ENCODE data around the gene PRKAA1.

The PRKAA1 gene

GRCh38 chr5:40798012-40798800, at the start of gene PRKAA1:
PRKAA1 (minus strand) TSS chr5:40798374; CDS start chr5:40798189, 185 bp downstream.
- peaks cover 38% of the 10 kb centered on the region for H3K4me1 Mint-ChIP-seq
- peaks cover 19% of the 10 kb centered on the region for H3K9me3 Mint-ChIP-seq
- peaks cover 31% of the 10 kb centered on the region for H3K36me3 Mint-ChIP-seq (ENCODE audit: low read depth)
- H3K27ac Mint-ChIP-seq, result peak within 1 kb of the TSS; percentile 97
- H3K4me3 Mint-ChIP-seq, result peak within 1 kb of the TSS; percentile 89
- DNase-seq, result peak; percentile 94
- TF ChIP-seq CTCF (IDR thresholded peaks at IDR 0.05), result peak; percentile 46
- H3K27me3 Mint-ChIP-seq (ENCODE audit: low read depth, poor library complexity), result peaks cover 3% of the 10 kb centered on the region

- Mint-ChIP-seq H3K4me3 (no peak overlapping the region), H3K27me3 (ENCODE audit: low read depth, poor library complexity) (peaks cover 23% of the 10 kb centered on the region), H3K4me1 (no peaks in the 10 kb centered on the region), H3K36me3 (ENCODE audit: low read depth) (no peaks in the 10 kb centered on the region), H3K9me3 (no peaks in the 10 kb centered on the region), H3K27ac (no peak overlapping the region)
- no peak for DNase-seq
- TF ChIP-seq CTCF (IDR thresholded peaks at IDR 0.05), result no peak
Observed at GRCh38 chr5:40847525-40847924, 49.4 kb upstream of the PRKAA1 start.

GRCh38 chr5:40846371-40846770, 48.2 kb upstream of the PRKAA1 start:
- Mint-ChIP-seq H3K36me3 (ENCODE audit: low read depth) (no peaks in the 10 kb centered on the region), H3K4me3 (no peak overlapping the region), H3K27me3 (ENCODE audit: low read depth, poor library complexity) (peaks cover 21% of the 10 kb centered on the region), H3K4me1 (peaks cover 3% of the 10 kb centered on the region), H3K27ac (peak overlapping the region; percentile 55), H3K9me3 (no peaks in the 10 kb centered on the region)
- TF ChIP-seq CTCF (IDR thresholded peaks at IDR 0.05), result no peak
- DNase-seq, result no peak

GRCh38 chr5:40844565-40844964, 46.4 kb upstream of the PRKAA1 start:
- H3K4me1 Mint-ChIP-seq, result peaks cover 6% of the 10 kb centered on the region
- no peaks in the 10 kb centered on the region for H3K9me3 Mint-ChIP-seq
- H3K27ac Mint-ChIP-seq, result no peak overlapping the region
- no peak overlapping the region for H3K4me3 Mint-ChIP-seq
- DNase-seq, result no peak
- no peak for TF ChIP-seq CTCF (IDR thresholded peaks at IDR 0.05)
- no peaks in the 10 kb centered on the region for H3K36me3 Mint-ChIP-seq (ENCODE audit: low read depth)
- H3K27me3 Mint-ChIP-seq (ENCODE audit: low read depth, poor library complexity), result peaks cover 18% of the 10 kb centered on the region

- TF ChIP-seq CTCF (IDR thresholded peaks at IDR 0.05), result no peak
- H3K9me3 Mint-ChIP-seq, result no peaks in the 10 kb centered on the region
- no peak overlapping the region for H3K27ac Mint-ChIP-seq
- no peak for DNase-seq
- H3K36me3 Mint-ChIP-seq (ENCODE audit: low read depth), result no peaks in the 10 kb centered on the region
- peaks cover 6% of the 10 kb centered on the region for H3K4me1 Mint-ChIP-seq
- H3K4me3 Mint-ChIP-seq, result no peak overlapping the region
- peaks cover 24% of the 10 kb centered on the region for H3K27me3 Mint-ChIP-seq (ENCODE audit: low read depth, poor library complexity)
Observed at GRCh38 chr5:40842351-40842750, 44.2 kb upstream of the PRKAA1 start.
